Amygdala (tissue), 56 donors: ENCODE measurements around the gene STRA6.

ENCODE experiments used
- DNase-seq, 56 donors: peaks; one replicate each; lab custom pipeline; 2025; lab: John Stamatoyannopoulos, UW

The STRA6 gene

GRCh38 chr15:74202452-74203401 is at the start of gene STRA6:
STRA6 (minus strand) TSS chr15:74202787; CDS start chr15:74202267, 520 bp downstream.
- DNase-seq: no peak

- no peak for DNase-seq
Measured at GRCh38 chr15:74252291-74252690, 49.7 kb upstream of the STRA6 start.

DNA sequence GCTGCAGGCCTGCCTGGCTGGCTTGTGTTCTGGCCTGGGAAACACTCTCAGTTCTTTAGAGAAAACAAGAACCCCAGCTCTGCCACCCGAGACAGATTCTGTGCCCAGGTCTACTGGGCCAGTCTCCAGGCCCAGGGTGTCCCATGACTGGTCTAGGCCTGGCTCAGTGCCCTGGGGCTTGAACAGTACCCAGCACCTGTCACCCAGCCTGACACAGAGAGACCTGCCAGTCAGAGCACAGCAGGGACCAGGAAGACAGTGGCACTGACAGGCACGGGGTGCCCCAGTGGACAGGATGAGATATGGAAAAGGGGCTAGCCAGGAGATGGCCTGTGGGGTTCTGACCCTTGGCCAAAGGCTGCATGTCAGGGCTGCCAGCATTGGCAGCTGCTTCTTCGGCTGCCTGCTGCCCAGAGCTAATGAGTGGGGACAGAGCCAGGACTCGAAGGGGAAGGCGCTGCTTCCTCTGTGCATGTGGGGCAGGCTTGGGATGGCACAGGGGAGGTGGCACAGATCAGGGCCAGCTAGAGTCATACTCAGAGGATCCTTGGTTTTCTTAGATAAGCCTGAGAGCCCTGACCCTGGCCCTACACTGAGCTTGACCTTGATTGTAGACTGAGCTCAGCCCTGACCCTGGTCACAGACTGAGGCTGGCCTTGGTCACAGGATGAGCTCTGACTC is 48.7 kb upstream of the STRA6 start:
- peak in 55 of 56 donors; percentile 22 to 95 (median 70) for DNase-seq

DNA sequence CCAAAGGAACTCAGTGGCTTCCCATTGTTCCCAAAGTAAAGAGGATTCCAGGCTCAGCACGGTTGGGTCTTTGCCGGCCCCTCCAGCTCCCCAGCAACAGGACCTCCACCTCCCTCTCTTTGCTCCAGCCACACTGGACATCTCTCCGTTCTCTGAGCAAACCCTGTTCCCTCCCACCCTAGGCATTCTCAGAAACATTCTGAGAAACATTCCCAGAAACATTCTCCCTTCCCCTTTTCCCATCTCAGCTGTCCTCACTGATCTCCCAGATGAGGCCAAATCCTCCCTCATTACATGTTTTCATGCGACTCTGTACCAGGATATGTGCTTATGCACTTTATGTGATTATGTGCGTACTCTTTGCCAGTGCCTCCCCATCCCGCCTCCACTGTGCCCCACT is 47.7 kb upstream of the STRA6 start:
- DNase-seq: no peak

GRCh38 chr15:74245342-74245931 is 42.9 kb upstream of the STRA6 start:
- peak in 41 of 56 donors; percentile 10 to 87 (median 41) for DNase-seq

DNA sequence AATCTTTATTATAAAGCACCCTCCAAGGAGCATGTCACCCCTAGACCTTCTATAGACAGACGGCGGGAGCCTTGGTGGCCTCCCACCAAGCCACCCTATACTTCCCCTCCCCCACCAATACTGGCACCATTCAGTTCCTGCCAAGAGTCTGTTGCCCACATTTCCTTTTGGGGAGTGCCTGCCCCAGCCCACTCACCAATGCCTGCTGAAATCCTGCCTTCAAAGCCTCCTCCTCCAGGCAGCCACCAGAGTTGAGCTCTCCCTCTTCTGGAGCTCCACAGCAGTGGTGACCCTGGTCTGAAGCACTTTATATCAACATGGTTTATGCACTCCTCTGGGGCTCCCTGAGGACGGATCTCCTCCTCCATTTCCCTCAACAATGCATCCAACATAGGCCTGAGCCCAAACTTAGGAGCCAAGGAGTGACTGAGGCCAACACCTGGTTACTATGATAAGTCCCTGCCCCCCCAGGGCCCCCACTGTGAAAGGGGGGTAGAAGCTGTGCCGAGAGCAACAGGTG is 42.3 kb upstream of the STRA6 start:
- DNase-seq: no peak

DNA sequence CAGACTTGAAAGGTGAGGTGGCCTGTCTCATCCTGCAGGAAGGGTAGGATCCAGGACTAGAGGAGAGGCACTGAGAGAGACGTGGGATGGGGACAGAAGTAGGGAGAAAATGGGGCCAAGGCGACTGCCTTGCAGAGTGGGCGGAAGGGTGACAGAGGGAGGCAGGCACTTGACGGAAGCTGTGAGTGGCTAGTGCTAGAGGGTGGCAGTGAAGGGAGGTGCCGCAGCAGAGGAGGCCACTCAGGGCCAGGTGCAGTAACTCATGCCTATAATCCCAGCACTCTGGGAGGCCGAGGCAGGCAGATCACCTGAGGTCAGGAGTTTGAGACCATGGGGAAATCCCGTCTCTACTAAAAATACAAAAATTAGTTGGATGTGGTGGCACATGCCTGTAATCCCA is 40.8 kb upstream of the STRA6 start:
- DNase-seq: no peak

DNA sequence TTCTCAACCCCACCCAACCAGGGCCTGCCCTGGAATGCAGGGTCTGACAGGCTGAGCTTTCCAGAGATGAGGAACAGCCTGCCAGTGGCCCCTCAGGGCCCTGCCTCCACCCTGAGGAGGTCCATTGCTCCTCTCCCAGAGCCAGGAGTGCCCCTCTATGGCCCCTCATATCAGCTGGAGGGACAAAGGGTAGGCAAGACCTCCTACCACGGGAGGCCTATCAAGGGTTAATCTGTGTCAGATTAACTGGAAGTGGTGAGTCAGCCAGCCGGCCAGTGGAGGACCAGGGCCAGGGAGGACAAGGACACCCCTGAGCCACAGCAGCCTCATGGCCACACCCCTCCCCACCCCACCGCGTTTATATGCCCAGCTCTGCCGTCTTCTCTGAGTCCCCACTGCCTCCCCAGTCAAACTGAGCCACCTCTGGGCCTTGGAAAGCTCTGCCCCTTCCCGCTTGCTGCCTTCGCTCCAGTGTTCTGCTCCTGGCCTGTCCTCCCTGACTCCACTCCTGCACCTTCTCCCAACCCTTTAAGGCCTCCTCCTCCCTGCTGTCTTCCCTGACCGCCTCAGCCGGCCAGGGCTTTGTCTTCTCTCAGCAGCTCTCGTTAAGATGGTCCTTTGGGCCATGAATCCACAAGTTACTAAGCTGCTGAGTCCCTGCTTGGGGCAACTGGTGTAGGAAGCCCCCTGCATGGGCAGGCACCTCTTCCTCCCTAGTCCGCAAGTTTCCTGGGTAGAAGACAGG is 40.0 kb upstream of the STRA6 start:
- DNase-seq: no peak

GRCh38 chr15:74240897-74241614 is 38.5 kb upstream of the STRA6 start:
- DNase-seq: no peak

GRCh38 chr15:74240002-74240568 is 37.5 kb upstream of the STRA6 start:
- peak in 53 of 56 donors; percentile 22 to 94 (median 70) for DNase-seq

- DNase-seq: peak in 1 of 56 donors; percentile 5
Measured at GRCh38 chr15:74239051-74239705, 36.6 kb upstream of the STRA6 start.

DNA sequence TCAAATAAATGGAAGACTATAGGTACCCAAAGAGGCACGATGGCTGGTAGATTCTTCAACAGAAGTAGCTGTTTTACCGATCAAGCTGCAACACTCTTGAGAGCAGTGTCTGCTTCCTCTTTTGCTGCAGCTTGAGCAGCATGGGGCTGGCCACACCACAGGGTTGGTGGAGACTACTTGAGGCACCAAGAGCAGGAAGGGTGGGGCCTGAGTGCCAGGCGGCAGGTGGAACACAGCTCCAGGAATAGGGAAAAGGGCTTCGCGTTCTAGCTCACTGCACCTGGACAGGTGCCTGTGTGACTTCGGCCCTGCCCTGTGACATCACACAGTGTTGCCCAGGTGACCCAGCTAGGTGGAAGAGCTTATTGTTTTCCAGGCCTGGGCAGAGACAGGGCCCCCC is 33.4 kb upstream of the STRA6 start, which contains the start of gene CCDC33:
TSS of gene CCDC33 (plus strand) at position 365 of the 400 bp plus-strand sequence. CDS start 394 bp downstream, outside the sequence.
- DNase-seq: no peak

DNA sequence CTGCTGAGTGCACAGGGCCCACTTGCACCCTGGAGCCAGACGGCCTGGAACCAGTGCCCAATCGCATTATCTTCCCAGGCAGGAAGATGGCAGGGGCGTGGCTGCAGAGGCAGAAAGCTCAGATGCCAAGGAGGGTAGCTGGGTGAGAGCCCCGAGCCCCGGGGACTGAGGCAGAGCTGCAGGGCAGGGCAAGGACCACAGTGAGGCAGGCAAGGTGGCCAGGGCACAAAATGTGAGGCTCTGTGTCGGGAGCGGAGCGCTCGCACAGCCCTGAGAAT is 31.9 kb upstream of the STRA6 start:
- no peak for DNase-seq

- peak in 2 of 56 donors; percentile 6 to 54 for DNase-seq
Measured at GRCh38 chr15:74233851-74234597, 31.4 kb upstream of the STRA6 start.

GRCh38 chr15:74233373-74233772 is 30.8 kb upstream of the STRA6 start:
- no peak for DNase-seq

DNA sequence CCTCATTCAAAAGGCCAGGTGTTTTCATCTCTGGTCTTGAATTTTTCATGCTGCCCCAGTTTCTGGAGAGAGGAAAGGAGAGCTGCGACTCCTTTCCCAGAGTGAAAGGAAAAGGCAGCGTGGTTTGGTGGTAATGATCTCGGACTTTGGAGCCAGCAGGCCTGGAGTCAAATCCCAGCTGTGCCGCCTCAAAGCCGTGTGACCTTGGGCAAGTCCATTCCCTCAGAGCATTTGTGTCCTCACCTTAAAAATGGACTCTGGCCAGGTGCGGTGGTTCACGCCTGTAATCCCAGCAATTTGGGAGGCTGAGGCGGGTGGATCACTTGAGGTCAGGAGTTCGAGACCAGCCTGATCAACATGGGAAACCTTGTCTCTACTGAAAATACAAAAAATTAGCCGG is 28.9 kb upstream of the STRA6 start:
- DNase-seq: no peak

DNA sequence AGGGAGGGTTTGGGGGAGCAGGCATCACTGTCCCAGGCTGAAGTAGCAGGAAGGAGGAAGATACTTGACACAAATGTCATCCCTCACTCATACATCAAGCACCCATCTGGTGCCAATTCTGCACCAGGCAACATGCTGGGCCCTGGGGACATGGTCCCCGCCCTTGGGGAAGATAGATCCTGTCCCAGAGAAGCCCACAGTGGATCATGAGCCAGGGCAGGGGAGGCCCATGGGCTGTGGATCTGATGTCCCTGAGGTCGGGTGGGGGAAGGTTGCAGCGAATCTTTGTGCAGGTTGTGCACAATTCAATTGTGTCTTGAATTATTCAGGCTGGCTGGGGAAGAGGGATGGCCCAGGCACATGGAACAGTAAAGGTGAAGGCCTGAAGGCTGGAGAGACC is 27.1 kb upstream of the STRA6 start:
- DNase-seq: no peak

GRCh38 chr15:74228723-74229081 is 26.1 kb upstream of the STRA6 start:
- DNase-seq: no peak
